Stimulated activated naive CD8-positive, alpha-beta T cell treated with anti-CD3 and anti-CD28 coated beads, Interleukin-15, amount 100 ng/mL, for 72 hours (primary cell): ENCODE data around the gene ONECUT2.
A peak's percentile ranks its signal among the peaks of the same experiment; 100 is the strongest.

ENCODE experiments used
- ATAC-seq: fragments of 150-1000 bp; cut with Tn5 transposase; 2 replicates; pipeline ENCODE4 v1.10.0; 2021; ENCODE audit warnings: mild to moderate bottlenecking, moderate library complexity
- DNase-seq, 2 donors: peaks; one replicate each; pipeline ENCODE4 v3.0.0; 2021 to 2022
- H3K27ac Mint-ChIP-seq, 2 donors: one replicate each; pipeline ENCODE4 v1.8.0; 2022; ENCODE audit warnings: mild to moderate bottlenecking in 2 of 2, mixed read lengths in 2 of 2, moderate library complexity in 2 of 2
- H3K27me3 Mint-ChIP-seq: one replicate; pipeline ENCODE4 v1.8.0; 2022; ENCODE audit warnings: mixed read lengths
- H3K4me1 Mint-ChIP-seq: one replicate; pipeline ENCODE4 v1.8.0; 2022; ENCODE audit warnings: mild to moderate bottlenecking, mixed read lengths
- H3K4me3 Mint-ChIP-seq, 2 donors: one replicate each; pipeline ENCODE4 v1.8.0; 2022; ENCODE audit warnings: mild to moderate bottlenecking in 2 of 2, mixed read lengths in 2 of 2, moderate library complexity in 1 of 2
- H3K9me3 Mint-ChIP-seq, 2 donors: one replicate each; pipeline ENCODE4 v1.8.0; 2022; ENCODE audit warnings: mixed read lengths in 2 of 2

The ONECUT2 gene

DNA sequence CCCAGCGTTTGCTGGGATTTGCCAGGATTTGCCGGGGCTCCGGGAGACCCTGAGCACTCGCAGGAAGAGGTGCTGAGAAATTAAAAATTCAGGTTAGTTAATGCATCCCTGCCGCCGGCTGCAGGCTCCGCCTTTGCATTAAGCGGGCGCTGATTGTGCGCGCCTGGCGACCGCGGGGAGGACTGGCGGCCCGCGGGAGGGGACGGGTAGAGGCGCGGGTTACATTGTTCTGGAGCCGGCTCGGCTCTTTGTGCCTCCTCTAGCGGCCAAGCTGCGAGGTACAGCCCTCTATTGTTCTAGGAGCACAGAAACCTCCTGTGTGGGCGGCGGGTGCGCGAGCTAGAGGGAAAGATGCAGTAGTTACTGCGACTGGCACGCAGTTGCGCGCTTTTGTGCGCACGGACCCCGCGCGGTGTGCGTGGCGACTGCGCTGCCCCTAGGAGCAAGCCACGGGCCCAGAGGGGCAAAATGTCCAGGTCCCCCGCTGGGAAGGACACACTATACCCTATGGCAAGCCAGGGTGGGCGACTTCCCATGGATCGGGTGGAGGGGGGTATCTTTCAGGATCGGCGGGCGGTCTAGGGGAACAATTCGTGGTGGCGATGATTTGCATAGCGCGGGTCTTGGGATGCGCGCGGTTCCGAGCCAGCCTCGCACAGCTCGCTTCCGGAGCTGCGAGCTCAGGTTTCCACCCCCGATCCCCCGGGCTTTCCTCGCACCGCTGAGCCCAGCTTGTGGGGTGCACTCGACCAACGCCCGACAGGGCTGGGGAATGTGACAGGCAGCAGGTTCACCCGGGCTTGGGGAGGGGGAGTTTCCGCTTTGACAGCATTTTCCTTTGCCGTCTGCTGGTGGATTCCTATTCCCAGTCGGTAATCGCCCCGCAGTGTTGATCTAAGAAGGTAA, 2.8 kb downstream of the ONECUT2 start:
- Mint-ChIP-seq H3K4me3 (peak overlapping the region; percentile 79 to 87), H3K4me1 (peaks cover 73% of the 10 kb centered on the region), H3K9me3 (no peaks in the 10 kb centered on the region), H3K27me3 (peaks cover 98% of the 10 kb centered on the region), H3K27ac (no peak overlapping the region)
- peak; percentile 78 for ATAC-seq
- DNase-seq, result peak; percentile 81 to 86

DNA sequence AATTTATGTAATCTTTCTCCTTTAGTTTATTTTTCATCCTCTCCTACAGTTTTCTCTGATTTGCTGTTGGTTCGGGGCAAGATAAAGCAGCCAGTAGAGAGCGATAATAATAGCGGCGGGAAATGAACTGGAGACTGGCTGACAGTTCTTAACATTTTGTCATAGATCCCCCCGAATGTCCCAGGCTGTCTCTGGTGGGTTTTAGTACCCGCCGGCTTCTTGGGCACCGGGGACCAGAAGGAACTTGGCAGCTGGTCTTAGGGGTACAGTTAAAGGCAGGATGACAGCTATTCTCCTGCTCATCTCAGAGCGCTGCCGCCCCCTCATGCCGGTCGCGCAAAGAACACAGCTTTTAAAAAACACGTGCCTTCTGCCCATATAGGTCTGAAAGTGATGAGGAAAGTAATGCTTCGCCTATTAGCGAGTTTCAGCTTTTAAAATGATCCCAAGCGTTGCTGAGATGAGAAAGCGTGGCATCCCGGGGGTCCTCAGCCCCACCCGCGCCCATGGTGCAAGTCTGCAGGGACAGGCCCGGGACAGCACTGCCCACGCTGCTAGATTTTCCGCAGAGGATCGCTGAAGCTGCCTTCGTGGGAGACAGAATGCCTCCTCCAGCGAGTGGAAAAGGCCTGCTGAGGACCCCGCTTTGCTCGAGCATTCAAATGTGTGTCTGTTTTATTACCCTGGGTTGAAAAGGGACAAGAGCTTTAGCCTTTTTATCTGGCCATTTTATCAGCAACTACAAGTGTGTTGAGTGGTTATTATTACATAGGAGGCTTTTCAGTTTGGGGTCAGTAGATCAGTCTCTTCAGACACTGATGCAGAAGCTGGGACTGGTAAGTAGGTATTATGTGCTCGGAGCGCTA, 3.8 kb downstream of the ONECUT2 start:
- no peak for ATAC-seq
- Mint-ChIP-seq H3K27me3 (peaks cover 98% of the 10 kb centered on the region), H3K4me1 (peaks cover 68% of the 10 kb centered on the region), H3K9me3 (no peaks in the 10 kb centered on the region), H3K4me3 (peak overlapping the region; percentile 45 to 87), H3K27ac (no peak overlapping the region)
- DNase-seq, result peak in 1 of 2 donors; percentile 32

DNA sequence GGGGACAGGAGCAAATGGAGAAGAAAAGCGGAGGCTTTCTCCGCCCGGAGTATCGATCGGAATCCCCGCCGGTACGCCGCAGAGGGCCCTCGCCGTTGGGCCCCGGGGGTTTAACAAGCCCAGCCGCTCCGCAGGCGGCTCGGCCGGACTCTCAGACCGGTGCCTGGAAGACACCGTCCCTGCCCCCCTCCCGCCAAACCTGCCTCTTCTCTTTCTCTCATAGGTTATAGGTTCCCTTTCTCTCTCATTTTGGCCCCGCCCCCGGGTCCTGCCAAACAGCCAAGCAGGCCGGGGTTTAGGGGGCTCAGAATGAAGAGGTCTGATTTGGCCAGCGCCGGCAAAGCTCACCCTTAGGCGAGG, 4.4 kb downstream of the ONECUT2 start:
- peak overlapping the region; percentile 51 to 87 for H3K4me3 Mint-ChIP-seq

DNA sequence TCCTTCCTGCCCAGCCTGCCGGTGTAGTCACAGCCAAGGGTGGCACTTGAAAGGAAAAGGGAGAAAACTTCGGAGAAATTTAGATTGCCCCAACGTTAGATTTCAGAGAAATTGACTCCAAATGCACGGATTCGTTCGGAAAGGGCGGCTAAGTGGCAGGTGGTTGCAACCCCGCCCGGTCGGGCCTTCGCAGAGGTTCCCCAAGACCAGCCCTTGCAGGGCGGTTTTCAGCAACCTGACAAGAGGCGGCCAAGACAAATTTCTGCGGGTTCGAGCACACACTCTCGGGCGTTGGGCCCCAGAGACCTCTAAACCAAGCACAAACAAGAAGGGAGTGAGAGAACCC, 4.8 kb downstream of the ONECUT2 start:
- Mint-ChIP-seq H3K27ac (no peak overlapping the region), H3K4me1 (peaks cover 61% of the 10 kb centered on the region), H3K9me3 (no peaks in the 10 kb centered on the region), H3K27me3 (peaks cover 98% of the 10 kb centered on the region), H3K4me3 (peak overlapping the region; percentile 51 to 87)
- ATAC-seq (no peak), DNase-seq (no peak)

More for the DNA sequence above, 4.4 kb downstream of the ONECUT2 start:
- Mint-ChIP-seq H3K27ac (peak overlapping the region in 1 of 2 donors; percentile 48), H3K4me1 (peaks cover 62% of the 10 kb centered on the region), H3K27me3 (peaks cover 98% of the 10 kb centered on the region), H3K9me3 (no peaks in the 10 kb centered on the region)
- no peak for DNase-seq
- no peak for ATAC-seq

DNA sequence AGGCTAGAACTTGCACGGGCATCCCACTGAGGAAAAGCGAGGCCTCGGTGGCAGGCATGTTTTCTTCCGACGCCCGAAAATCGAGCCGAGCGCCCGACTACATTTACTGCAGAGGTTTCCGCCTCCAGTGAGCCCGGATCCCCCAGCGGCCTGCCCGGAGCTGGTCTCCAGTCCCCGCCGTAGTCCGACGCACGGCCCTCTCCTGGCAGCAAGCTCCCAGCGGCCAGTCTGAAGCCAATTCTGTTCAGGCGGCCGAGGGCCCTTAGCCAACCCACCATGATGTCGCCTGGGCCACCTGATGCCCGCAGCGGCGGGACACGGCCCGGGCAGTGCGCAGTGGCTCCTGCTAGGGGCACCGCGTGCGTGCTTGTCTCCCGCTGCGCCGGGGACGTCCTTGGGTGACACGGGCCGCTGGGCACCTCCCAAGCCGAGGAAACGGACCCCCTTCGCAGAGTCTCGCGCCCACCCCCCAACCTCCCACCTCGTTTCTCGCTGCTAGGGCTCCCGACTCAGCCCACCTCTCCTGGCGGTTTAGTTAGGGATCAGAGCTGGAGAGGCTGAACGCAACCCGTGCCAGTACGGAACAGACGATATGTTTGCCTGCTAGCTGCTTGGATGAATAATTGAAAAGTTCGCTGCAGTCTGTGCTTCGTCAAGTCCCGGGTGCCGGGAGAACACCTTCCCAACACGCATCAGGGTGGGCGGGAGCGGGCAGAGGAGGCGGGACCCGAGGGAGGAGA, 5.3 kb downstream of the ONECUT2 start:
- Mint-ChIP-seq H3K9me3 (no peaks in the 10 kb centered on the region), H3K4me1 (peaks cover 61% of the 10 kb centered on the region), H3K27me3 (peaks cover 100% of the 10 kb centered on the region), H3K4me3 (peak overlapping the region; percentile 33 to 83), H3K27ac (no peak overlapping the region)
- no peak for ATAC-seq
- no peak for DNase-seq

GRCh38 chr18:57441071-57441794, 6.1 kb downstream of the ONECUT2 start:
- Mint-ChIP-seq H3K4me3 (peak overlapping the region; percentile 62 to 83), H3K27me3 (peaks cover 100% of the 10 kb centered on the region), H3K27ac (peak overlapping the region in 1 of 2 donors; percentile 1), H3K9me3 (no peaks in the 10 kb centered on the region), H3K4me1 (peaks cover 55% of the 10 kb centered on the region)
- peak; percentile 35 to 56 for DNase-seq
- ATAC-seq, result peak; percentile 65

DNA sequence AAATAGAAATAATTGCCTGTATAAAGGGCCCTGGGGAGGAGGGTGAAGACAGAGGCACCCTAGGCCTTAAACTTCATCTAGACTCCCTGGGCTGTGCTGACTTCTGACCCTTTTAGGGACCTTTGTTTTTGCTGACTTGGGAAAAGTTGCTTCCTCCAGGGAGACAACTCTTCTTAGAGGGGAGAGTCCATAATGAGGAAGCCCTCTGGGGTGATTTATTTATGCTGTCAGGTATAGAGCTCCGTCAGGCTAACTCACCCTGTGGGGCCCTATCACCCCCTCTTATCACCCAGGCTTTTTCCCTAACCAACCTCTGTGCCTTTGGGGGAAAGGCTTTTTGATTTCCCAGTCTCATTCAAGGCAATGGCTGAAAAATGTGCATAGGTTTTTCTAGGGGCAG, 8.1 kb downstream of the ONECUT2 start:
- H3K4me1 Mint-ChIP-seq, result peaks cover 35% of the 10 kb centered on the region
- H3K4me3 Mint-ChIP-seq, result no peak overlapping the region
- H3K9me3 Mint-ChIP-seq, result no peaks in the 10 kb centered on the region
- peaks cover 97% of the 10 kb centered on the region for H3K27me3 Mint-ChIP-seq
- H3K27ac Mint-ChIP-seq, result no peak overlapping the region
- ATAC-seq (no peak), DNase-seq (no peak)

DNA sequence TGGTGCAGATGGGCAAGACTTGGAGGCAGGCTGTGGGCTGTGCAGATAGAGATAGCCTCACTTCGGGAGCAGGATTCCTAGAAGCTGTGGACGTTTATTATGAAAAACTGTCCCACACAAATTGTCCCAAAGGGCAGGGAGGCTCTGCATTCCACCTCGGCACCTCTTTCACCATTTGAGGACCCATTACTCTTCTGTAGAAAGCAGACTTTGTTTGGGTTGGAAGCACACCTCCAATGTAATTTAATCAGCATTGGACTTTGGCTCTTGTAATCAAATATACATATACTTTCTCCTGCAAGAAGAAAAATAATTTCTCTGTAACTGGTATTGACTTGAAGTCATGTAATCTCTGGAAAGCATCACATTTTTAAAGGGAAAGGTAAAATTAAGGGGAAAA, 8.5 kb downstream of the ONECUT2 start:
- ATAC-seq (no peak), DNase-seq (no peak)
- Mint-ChIP-seq H3K27ac (no peak overlapping the region), H3K27me3 (peaks cover 97% of the 10 kb centered on the region), H3K4me3 (no peak overlapping the region), H3K4me1 (peaks cover 30% of the 10 kb centered on the region), H3K9me3 (no peaks in the 10 kb centered on the region)

DNA sequence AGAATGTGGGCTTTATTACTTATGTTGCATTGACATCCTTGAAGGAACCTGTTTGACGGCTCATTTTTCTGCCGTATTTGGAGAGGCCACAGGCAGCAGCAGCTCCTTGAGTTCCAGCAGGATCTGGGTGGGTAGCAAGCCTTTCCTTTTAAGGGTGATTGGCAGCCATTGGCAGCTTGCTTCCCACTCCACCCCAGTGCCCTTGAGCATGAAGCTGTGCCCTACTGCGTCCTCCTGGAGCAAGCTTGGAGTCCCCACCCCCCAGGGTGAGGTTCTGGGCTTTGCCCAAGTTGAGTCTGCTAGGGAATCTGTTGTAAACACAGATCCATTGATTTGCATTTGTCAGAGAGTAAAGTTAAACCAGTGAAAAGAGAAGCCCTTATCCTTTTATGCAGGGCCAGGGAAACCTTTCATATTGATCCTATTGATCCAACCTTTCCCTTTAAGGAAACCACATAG, 9.2 kb downstream of the ONECUT2 start:
- Mint-ChIP-seq H3K4me1 (peaks cover 24% of the 10 kb centered on the region), H3K9me3 (no peaks in the 10 kb centered on the region), H3K4me3 (no peak overlapping the region), H3K27me3 (peaks cover 97% of the 10 kb centered on the region), H3K27ac (no peak overlapping the region)
- ATAC-seq, result no peak
- no peak for DNase-seq

GRCh38 chr18:57445488-57446319, 10.5 kb downstream of the ONECUT2 start:
- Mint-ChIP-seq H3K27ac (no peak overlapping the region), H3K27me3 (peaks cover 94% of the 10 kb centered on the region), H3K9me3 (no peaks in the 10 kb centered on the region), H3K4me1 (peaks cover 10% of the 10 kb centered on the region), H3K4me3 (no peak overlapping the region)
- ATAC-seq (no peak), DNase-seq (no peak)

DNA sequence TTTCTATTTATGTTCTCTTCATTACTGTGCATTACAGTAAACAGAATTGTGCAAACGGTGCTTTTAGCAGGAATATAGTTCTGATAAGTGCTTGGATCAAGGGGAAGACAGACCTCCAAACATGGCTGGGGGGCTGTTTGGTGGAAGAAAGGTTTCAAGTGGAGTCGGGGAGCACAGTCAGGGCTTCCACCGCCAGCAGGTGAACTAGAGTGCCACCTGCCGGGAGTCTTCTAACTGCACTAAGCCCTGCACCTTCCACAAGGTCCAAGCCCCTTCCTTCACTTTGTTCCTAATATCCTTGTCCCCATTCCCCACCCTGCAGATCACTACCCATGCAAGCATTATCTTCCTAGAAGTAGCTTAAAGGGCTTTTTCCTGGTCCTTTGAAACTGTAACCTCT, 11.1 kb downstream of the ONECUT2 start:
- peaks cover 91% of the 10 kb centered on the region for H3K27me3 Mint-ChIP-seq
- no peak overlapping the region for H3K27ac Mint-ChIP-seq

GRCh38 chr18:57447154-57447621, 12.0 kb downstream of the ONECUT2 start:
- H3K27ac Mint-ChIP-seq, result no peak overlapping the region
- no peaks in the 10 kb centered on the region for H3K9me3 Mint-ChIP-seq
- H3K27me3 Mint-ChIP-seq, result peaks cover 89% of the 10 kb centered on the region
- DNase-seq, result no peak
- no peak overlapping the region for H3K4me3 Mint-ChIP-seq
- H3K4me1 Mint-ChIP-seq, result no peaks in the 10 kb centered on the region
- no peak for ATAC-seq

More for the DNA sequence above, 11.1 kb downstream of the ONECUT2 start:
- peak in 1 of 2 donors; percentile 24 for DNase-seq
- ATAC-seq, result peak; percentile 33
- no peak overlapping the region for H3K4me3 Mint-ChIP-seq
- H3K4me1 Mint-ChIP-seq, result peaks cover 5% of the 10 kb centered on the region
- H3K9me3 Mint-ChIP-seq, result no peaks in the 10 kb centered on the region

DNA sequence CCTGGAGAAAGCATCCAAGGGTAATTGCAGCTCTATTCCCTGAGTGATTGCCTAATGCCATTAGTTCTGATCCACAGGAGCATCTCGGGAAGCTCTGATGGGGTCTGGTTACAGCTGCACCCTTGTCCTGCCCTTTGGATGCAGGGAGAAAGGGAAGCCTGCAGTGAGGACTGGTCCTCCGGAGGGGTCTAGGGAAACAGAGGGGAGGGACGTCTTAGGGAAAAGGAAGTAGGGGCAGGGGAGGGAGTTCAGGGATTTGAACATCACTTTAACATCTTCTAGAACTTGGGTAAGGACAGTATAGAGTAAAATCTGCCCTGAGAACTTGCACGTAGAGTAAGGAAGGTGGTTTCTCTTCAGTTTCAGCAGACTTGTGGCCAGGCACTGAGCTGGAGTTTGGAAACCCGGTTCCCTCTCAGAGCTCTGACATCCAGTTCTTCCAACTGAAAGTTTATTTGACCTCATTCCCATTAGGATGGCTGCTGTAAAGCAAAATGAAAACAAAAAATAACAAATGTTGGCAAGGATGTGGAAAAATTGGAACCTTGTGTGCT, 20.5 kb downstream of the ONECUT2 start:
- peaks cover 43% of the 10 kb centered on the region for H3K27me3 Mint-ChIP-seq
- no peaks in the 10 kb centered on the region for H3K4me1 Mint-ChIP-seq
- no peak overlapping the region for H3K4me3 Mint-ChIP-seq
- ATAC-seq, result no peak
- no peak overlapping the region for H3K27ac Mint-ChIP-seq
- DNase-seq, result no peak
- no peaks in the 10 kb centered on the region for H3K9me3 Mint-ChIP-seq
